ENCODE results near the gene RREB1.

DNA sequence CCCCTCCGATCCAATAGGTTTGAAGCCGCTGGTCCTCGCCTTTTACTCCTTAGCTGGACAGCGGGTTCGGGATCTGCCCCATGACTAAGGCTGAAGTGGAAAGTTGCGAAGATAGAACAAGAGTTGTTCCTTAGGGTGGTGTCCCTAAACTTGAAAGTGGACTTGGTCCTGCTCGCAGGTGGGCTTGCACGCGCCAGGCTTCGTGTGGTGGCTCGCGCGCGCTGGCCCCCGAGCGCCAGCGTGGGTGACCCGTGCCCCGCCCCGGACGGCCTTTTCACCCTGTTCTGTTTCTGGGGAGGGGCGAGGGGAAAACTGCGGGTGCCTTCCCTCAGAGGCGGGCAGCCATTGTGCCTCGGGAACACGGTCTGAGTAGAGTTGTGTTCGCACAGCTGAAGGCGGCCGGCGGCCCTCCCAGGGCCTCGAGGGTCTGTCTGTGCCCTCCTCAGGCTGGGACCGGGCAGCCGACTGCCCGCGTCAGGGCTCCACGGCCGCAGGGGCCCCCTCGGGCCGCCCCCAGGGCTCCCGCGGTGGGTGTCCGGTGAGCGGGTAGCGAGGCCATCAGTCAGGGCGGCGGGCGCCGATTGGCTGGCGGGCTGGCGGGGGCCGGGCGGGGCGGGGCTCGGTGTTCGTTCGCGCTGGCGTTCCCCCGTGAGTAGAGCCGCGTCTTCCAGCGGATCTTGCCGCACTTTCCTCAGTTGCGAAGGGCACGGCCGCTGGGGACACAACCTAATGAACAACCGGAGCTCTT, 33.0 kb downstream of the RREB1 start:
- TF ChIP-seq, protein P1, sequence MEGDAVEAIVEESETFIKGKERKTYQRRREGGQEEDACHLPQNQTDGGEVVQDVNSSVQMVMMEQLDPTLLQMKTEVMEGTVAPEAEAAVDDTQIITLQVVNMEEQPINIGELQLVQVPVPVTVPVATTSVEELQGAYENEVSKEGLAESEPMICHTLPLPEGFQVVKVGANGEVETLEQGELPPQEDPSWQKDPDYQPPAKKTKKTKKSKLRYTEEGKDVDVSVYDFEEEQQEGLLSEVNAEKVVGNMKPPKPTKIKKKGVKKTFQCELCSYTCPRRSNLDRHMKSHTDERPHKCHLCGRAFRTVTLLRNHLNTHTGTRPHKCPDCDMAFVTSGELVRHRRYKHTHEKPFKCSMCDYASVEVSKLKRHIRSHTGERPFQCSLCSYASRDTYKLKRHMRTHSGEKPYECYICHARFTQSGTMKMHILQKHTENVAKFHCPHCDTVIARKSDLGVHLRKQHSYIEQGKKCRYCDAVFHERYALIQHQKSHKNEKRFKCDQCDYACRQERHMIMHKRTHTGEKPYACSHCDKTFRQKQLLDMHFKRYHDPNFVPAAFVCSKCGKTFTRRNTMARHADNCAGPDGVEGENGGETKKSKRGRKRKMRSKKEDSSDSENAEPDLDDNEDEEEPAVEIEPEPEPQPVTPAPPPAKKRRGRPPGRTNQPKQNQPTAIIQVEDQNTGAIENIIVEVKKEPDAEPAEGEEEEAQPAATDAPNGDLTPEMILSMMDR (IDR thresholded peaks at IDR 0.05), result no peak
- TF ChIP-seq, protein P2, sequence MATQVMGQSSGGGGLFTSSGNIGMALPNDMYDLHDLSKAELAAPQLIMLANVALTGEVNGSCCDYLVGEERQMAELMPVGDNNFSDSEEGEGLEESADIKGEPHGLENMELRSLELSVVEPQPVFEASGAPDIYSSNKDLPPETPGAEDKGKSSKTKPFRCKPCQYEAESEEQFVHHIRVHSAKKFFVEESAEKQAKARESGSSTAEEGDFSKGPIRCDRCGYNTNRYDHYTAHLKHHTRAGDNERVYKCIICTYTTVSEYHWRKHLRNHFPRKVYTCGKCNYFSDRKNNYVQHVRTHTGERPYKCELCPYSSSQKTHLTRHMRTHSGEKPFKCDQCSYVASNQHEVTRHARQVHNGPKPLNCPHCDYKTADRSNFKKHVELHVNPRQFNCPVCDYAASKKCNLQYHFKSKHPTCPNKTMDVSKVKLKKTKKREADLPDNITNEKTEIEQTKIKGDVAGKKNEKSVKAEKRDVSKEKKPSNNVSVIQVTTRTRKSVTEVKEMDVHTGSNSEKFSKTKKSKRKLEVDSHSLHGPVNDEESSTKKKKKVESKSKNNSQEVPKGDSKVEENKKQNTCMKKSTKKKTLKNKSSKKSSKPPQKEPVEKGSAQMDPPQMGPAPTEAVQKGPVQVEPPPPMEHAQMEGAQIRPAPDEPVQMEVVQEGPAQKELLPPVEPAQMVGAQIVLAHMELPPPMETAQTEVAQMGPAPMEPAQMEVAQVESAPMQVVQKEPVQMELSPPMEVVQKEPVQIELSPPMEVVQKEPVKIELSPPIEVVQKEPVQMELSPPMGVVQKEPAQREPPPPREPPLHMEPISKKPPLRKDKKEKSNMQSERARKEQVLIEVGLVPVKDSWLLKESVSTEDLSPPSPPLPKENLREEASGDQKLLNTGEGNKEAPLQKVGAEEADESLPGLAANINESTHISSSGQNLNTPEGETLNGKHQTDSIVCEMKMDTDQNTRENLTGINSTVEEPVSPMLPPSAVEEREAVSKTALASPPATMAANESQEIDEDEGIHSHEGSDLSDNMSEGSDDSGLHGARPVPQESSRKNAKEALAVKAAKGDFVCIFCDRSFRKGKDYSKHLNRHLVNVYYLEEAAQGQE (IDR thresholded peaks at IDR 0.05; ENCODE audit: insufficient read depth in 1 of 2, low read depth in 2 of 2, low read length in 1 of 2), result 0 out of 4 replicates have a peak, but pooled peaks have one; percentile 9 to 15
- TF ChIP-seq POLR2AphosphoS5 (IDR thresholded peaks at IDR 0.05; ENCODE audit: low read depth, low read length), result peak; percentile 80
